ENCODE measurements around the gene DUSP15. TPM values are rescaled to one million over a fixed set of nuclear protein-coding genes. Genes with fewer than 3 reads are reported as not detected.

The DUSP15 gene
- total and polyA plus RNA-seq, 2 of the 4 experiments (the other 2 are of a cell fraction), result not detected

DNA sequence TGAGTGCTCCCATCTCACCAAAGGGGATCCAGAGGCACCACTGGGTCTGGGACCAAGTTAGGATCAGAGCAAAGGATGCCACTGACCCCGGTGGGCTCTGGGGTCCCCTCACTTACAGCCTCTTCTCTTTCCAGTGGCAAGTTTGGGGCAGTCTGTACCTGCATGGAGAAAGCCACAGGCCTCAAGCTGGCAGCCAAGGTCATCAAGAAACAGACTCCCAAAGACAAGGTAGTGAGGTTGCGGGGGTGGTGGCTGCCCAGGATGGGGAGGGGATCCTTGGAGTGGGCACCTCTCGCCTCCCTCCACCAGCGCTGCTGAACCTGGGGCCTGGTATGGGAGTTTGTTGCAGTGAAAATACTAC is 46.2 kb downstream of the DUSP15 start:
- Histone ChIP-seq H2BK120ac (ENCODE audit: low read depth, low read length) (no peak overlapping the region), H2AFZ (replicated peaks; ENCODE audit: low read length, poor library complexity) (no peak overlapping the region), H3K27me3 (ENCODE audit: control insufficient read depth, insufficient read depth, low read length) (no peaks in the 10 kb centered on the region; the same call in 1 of the 2 replicates), H2BK5ac (ENCODE audit: low read depth, low read length, poor library complexity, severe bottlenecking) (no peak overlapping the region), H3K27ac (ENCODE audit: insufficient read depth, low read length) (no peak overlapping the region), H3K4ac (ENCODE audit: low read depth, low read length) (no peak overlapping the region), H4K91ac (ENCODE audit: insufficient read depth, low read depth, low read length) (no peak overlapping the region), H2AK5ac (ENCODE audit: low read depth, low read length) (no peak overlapping the region), H3K9ac (ENCODE audit: low read depth, low read length) (no peak overlapping the region), H3K18ac (ENCODE audit: low read depth, low read length) (no peak overlapping the region), H2BK15ac (ENCODE audit: low read depth, low read length) (no peak overlapping the region), H3K56ac (ENCODE audit: extremely low read depth, insufficient read depth, low read length) (no peak overlapping the region), H3K79me1 (ENCODE audit: low read depth in 1 of 2, low read length in 2 of 2) (no peaks in the 10 kb centered on the region; a peak in 1 of 4 replicates), H3K4me2 (ENCODE audit: low read depth, low read length) (no peak overlapping the region), H3K23ac (ENCODE audit: low read depth, low read length) (no peak overlapping the region), H3K9me1 (ENCODE audit: insufficient read depth, low read length) (no peaks in the 10 kb centered on the region), H4K20me1 (ENCODE audit: insufficient read depth, low read length) (no peaks in the 10 kb centered on the region), H3K36me3 (ENCODE audit: control insufficient read depth, insufficient read depth, low read length) (no peaks in the 10 kb centered on the region), H4K8ac (ENCODE audit: low read depth in 2 of 2, low read length in 2 of 2) (no peak overlapping the region), H2BK20ac (ENCODE audit: low read depth, low read length) (no peak overlapping the region), H3K9me3 (ENCODE audit: control insufficient read depth, insufficient read depth, low read length) (no peaks in the 10 kb centered on the region), H3K4me1 (ENCODE audit: control insufficient read depth, insufficient read depth, low read length) (no peaks in the 10 kb centered on the region), H4K5ac (ENCODE audit: low read depth, low read length) (no peak overlapping the region), H2AK9ac (replicated peaks; ENCODE audit: low read depth, low read length, poor library complexity) (peak overlapping the region; percentile 31), H3K4me3 (ENCODE audit: insufficient read depth, low read depth, low read length) (no peak overlapping the region), H3K14ac (replicated peaks; ENCODE audit: low read depth, low read length) (no peak overlapping the region)
- no peak for TF ChIP-seq CEBPB (IDR thresholded peaks at IDR 0.05; ENCODE audit: low read depth, low read length)
- TF ChIP-seq, protein P1, sequence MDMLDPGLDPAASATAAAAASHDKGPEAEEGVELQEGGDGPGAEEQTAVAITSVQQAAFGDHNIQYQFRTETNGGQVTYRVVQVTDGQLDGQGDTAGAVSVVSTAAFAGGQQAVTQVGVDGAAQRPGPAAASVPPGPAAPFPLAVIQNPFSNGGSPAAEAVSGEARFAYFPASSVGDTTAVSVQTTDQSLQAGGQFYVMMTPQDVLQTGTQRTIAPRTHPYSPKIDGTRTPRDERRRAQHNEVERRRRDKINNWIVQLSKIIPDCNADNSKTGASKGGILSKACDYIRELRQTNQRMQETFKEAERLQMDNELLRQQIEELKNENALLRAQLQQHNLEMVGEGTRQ (IDR thresholded peaks at IDR 0.05; ENCODE audit: low read depth, low read length), result no peak
- TF ChIP-seq SMC3 (IDR thresholded peaks at IDR 0.05; ENCODE audit: low read depth, low read length), result no peak
- TF ChIP-seq, protein P2, sequence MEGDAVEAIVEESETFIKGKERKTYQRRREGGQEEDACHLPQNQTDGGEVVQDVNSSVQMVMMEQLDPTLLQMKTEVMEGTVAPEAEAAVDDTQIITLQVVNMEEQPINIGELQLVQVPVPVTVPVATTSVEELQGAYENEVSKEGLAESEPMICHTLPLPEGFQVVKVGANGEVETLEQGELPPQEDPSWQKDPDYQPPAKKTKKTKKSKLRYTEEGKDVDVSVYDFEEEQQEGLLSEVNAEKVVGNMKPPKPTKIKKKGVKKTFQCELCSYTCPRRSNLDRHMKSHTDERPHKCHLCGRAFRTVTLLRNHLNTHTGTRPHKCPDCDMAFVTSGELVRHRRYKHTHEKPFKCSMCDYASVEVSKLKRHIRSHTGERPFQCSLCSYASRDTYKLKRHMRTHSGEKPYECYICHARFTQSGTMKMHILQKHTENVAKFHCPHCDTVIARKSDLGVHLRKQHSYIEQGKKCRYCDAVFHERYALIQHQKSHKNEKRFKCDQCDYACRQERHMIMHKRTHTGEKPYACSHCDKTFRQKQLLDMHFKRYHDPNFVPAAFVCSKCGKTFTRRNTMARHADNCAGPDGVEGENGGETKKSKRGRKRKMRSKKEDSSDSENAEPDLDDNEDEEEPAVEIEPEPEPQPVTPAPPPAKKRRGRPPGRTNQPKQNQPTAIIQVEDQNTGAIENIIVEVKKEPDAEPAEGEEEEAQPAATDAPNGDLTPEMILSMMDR (conservative IDR thresholded peaks at IDR 0.05; ENCODE audit: low read depth, low read length), result no peak
- dilution Hi-C loops (cut with HindIII; ENCODE audit: low sequenced_read_pairs, unreplicated experiment) (no loop called here), intact Hi-C loops (cut with micrococcal nuclease) (loop anchor here (5.0 kb wide), 1 partner anchor 383 kb away; the partner anchor contains the start of genes PLAGL2 and POFUT1), in situ Hi-C loops (cut with MboI; ENCODE audit: low sequenced_read_pairs) (loop anchor here (5.0 to 10.0 kb wide), 2 partner anchors 131 to 208 kb away; partner anchors contain the start of gene PDRG1)
- ChIA-PET POLR2A (ENCODE audit: unreplicated experiment) (no interaction called here), CTCF (interaction anchor here (1.1 to 1.2 kb wide), 2 partner anchors 10 to 23 kb away, joined by 4 to 7 read pairs; no protein-coding TSS in a partner anchor)
- DNase-seq (no peak), ATAC-seq (ENCODE audit: low read depth) (no peak)
- WGBS, 2 experiments (ENCODE audit: extremely low coverage in 2 of 2, insufficient read length in 1 of 2), result no CpG with 5 or more reads among the region's 4 CpGs
- BruUV-seq (replicated peaks), result no TSS peak
